ENCODE data around the gene ZNF492.
"Not testable (repeated sequence)": the region's sequence is repeated elsewhere in the genome, so short reads cannot be mapped to it uniquely, and the experiment has no call there.

DNA sequence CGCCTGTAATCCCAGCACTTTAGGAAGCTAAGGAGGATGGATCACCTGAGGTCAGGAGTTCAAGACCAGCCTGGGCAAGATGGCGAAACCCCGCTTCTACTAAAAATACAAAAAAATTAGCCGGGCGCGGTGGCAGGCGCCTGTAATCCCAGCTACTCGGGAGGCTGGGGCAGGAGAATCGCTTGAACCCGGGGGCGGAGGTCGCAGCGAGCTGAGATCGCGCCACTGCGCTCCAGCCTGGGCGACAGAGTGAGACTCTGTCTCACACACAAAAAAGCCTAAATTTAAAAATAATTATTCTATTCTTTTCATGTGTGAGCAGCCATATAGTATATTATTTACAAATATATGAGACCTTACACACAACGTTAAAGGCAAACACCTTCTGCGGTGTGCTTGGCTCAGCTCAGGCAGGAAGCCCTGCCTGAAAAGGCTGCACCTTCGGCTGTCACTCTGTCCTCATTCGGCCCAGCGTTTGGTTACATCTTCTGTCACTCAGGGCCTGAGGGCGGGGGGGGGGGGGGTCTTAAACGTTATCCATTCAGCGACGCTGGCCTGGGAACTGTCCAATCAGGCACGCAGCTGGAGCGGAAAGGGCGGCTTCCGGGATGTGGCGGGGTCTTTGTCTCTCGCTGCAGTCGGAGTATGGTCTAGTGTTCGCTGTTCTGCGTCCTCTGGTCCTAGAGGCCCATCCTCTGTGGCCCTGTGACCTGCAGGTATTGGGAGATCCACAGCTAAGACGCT is at the start of gene ZNF492:
- TF ChIP-seq EP300, POLR2A (IDR thresholded peaks at IDR 0.05): not testable (repeated sequence)
- TF ChIP-seq, protein P1, sequence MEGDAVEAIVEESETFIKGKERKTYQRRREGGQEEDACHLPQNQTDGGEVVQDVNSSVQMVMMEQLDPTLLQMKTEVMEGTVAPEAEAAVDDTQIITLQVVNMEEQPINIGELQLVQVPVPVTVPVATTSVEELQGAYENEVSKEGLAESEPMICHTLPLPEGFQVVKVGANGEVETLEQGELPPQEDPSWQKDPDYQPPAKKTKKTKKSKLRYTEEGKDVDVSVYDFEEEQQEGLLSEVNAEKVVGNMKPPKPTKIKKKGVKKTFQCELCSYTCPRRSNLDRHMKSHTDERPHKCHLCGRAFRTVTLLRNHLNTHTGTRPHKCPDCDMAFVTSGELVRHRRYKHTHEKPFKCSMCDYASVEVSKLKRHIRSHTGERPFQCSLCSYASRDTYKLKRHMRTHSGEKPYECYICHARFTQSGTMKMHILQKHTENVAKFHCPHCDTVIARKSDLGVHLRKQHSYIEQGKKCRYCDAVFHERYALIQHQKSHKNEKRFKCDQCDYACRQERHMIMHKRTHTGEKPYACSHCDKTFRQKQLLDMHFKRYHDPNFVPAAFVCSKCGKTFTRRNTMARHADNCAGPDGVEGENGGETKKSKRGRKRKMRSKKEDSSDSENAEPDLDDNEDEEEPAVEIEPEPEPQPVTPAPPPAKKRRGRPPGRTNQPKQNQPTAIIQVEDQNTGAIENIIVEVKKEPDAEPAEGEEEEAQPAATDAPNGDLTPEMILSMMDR (IDR thresholded peaks at IDR 0.05): not testable (repeated sequence)
